ENCODE results near the gene SLC4A2.
A peak's percentile ranks its signal among the peaks of the same experiment; 100 is the strongest.

The SLC4A2 gene

GRCh38 chr7:151065516-151065915, 6.1 kb downstream of the SLC4A2 start:
- no peak for DNase-seq

- DNase-seq = no peak
Observed at GRCh38 chr7:151066273-151066974, 7.0 kb downstream of the SLC4A2 start.

- DNase-seq = no peak
Observed at GRCh38 chr7:151068069-151068773, 8.8 kb downstream of the SLC4A2 start.

- no peak for DNase-seq
Observed at GRCh38 chr7:151069841-151070573, 10.6 kb downstream of the SLC4A2 start.

DNA sequence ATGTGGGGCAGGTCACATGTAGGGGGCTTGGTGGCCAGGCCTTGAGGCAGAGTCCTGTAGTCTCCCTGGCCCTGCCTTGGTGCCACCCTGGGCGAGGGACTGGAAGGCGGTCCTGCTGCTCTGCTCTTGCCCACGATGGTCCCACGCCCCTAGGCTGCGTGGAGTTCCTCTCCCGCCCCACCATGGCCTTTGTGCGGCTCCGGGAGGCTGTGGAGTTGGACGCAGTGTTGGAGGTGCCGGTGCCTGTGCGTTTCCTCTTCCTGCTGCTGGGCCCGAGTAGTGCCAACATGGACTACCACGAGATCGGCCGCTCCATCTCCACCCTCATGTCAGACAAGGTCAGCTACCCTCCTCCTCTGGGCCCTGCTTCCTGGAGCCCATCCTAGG, 11.2 kb downstream of the SLC4A2 start:
- no peak for DNase-seq

GRCh38 chr7:151071032-151071866, 11.9 kb downstream of the SLC4A2 start:
- DNase-seq = no peak

DNA sequence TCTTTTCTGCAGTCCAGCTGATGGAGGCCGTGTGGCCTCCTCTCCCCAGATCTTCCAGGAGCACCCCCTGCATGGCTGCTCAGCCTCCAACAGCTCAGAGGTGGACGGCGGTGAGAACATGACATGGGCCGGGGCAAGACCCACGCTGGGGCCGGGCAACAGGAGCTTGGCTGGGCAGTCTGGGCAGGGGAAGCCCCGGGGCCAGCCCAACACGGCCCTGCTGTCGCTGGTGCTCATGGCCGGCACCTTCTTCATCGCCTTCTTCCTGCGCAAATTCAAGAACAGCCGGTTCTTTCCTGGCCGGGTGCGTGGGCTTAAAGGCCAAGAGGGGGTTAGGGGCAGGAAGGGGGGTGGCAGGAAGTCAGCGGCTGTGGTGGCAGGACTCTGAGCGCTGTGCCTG, 14.6 kb downstream of the SLC4A2 start:
- DNase-seq = no peak

GRCh38 chr7:151074817-151075661, 15.7 kb downstream of the SLC4A2 start:
- no peak for DNase-seq

DNA sequence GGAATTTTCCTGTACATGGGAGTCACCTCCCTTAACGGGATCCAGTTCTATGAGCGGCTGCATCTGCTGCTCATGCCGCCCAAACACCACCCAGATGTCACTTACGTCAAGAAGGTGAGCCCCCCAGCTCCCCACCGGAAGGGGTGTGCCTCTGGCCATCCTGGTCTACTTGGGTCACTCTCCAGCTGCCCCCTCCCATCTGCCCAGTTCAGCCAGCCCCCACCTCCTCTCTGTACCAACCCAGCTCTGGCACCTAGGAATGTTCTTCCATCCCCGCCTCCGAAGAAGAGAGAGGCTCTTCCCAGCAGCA, 16.2 kb downstream of the SLC4A2 start:
- no peak for DNase-seq

GRCh38 chr7:151075978-151076426, 16.6 kb downstream of the SLC4A2 start:
- DNase-seq = no peak

- no peak for DNase-seq
Observed at GRCh38 chr7:151076863-151077704, 17.7 kb downstream of the SLC4A2 start.

DNA sequence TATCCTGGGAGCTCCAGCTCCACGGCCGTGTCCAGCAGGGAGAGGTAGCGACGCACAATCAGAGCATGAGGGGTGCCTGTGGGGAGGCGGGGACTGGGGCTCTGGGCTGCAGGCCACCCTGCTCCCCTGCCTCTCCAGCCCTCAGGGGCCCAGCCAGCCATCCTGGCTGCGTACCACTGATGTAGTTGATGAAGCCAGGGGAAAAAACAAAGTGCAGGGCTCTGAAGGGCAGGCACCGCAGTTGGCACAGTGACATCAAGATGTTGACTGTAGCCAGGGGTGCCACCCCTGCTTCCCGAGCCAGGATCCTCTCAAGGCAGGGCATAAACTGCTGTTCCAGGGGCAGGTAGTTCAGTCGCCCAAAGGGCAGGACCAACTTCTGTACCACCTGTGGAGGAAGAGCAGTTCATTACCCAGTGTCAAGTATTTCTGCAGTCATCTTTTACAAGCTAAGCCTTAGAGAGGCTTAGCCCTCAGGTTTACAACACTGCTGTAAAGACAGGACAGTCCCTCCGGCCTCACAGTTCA, 18.4 kb downstream of the SLC4A2 start:
- DNase-seq = no peak

DNA sequence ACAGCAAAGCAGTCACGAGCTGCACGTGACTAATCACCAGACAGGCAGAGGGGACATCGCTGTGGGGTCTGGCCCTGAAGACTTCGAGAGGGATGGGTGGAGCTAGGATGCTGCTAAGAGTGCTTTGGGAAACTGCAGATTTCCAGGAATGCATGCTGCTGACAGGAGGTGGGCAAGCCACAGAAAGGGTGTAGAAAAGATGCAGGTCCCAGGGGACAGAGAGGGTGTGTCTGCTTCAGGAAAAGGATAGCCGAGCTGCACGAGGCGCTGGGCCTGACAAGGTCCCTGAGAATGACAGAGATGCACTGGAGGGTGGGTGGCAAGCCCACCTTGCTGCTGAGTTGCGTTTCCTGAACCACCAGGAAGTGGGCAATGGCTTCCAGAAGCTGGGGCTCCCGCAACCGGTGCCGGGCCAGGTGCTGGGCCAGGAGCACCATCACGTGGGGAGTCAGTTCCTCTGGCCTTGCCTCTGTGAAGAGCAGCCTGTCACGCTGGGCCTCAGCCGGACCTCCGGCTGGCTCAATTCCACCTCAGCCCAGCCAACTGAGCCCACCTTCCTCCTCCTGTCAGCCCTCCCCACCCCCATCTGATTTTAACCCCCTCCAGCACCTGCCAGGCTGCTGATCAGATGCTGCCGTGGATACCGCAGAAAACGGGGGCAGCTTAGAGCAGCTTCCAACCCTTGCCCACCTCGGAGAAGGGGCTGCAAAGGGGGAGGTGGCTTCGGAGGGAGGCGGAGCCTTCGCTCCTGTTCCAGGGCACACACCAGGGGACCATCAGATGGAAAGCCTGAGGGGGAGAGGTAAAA, 19.0 kb downstream of the SLC4A2 start:
- no peak for DNase-seq

DNA sequence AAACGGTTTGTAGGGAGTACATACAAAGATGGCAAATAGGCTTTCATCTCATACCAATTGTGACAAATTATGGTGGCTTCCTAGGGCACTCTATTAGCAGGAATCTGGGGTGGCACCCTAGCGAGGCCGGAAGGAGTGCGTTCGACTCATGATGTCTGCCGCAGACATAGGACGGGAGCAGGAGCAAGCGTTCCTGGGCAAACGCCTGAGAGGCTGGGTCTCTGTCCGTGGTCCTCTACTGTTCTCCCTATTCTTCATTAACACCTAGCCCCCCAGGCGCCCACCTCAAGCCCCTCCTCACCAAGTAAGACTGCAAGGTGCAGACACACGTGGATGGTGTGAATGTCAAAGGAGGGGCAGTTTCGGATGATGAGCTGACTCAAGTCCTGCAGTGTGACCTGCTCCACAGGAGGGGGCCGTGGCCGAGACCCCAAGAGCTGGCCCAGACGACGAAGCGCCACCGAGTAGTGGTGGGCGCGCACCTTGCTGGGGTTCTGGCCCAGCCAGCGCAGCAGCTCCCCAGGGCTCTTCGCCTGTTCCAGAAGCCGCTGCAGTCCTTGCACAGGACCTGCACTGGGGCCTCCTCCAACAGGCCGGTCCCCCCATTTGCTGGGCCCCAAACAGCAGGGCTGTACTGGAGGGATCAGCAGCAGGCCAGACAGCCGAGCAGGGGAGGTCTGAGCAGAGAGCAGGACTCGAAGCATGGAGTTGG, 20.0 kb downstream of the SLC4A2 start:
- no peak for DNase-seq

DNA sequence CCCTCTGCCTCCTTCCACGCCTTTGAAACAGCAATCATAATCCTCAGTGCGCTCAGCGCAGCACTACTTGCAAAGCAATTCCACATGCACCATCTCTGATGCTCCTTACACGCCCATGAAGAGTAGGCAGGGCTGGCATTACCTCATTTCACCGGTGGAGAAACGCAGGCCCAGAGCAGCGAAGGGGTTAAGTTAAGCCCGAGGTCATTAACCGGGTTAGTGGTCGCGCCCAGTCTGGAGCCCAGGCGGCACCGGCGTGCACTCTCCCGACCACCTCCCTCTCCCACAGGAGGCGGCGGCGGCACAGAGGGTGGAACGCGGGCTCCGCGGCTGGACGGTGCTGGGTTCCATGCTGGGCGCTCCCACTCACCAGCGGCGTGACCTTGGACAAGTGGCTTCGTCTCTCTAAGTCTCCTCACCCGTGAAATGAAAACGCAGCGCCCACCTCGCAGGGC, 20.7 kb downstream of the SLC4A2 start:
- no peak for DNase-seq

DNA sequence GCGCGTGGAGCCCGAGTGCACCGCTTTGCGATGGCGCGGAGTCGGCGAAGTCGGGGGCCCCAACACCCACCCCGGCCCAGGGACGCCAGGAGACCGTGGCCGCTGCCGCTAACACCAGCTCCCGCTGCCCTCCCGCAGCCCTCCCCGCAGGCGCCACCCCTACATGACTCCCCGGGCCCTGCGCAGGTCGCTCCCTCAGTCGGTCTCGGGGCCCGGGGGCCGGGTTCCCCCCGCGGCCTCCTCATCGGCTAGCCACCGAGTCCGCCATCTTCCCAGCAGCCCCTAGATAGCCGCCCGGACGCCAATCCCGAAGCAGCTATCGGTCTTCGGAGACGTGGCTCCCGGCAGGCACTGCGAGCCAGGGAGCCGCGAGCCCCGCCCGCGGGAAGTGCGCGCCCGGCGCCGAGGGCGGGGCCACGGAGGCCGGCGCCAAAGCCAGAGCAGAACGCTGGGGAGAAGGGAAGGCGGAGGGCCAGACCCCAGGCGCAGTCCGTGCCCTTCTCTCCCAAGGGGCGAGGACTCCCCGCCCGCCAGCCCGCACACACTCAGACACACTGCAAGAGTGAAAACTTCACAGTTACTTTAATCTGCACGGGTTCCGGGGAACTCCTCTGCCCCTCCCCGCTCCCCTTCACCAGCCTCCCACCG, 21.3 kb downstream of the SLC4A2 start, which contains the start of gene FASTK:
TSS of gene FASTK (minus strand) at position 288 of the 648 bp plus-strand sequence. CDS start at position 245, 43 bp downstream.
- peak; percentile 85 for DNase-seq

- DNase-seq = no peak
Observed at GRCh38 chr7:151081170-151082101, 22.0 kb downstream of the SLC4A2 start.
